Panc1 (cell line): Measurements from ENCODE around the gene GTPBP10.
A peak's percentile ranks its signal among the peaks of the same experiment; 100 is the strongest.

ENCODE experiments used
- POLR2AphosphoS5 ChIP-seq: IDR thresholded peaks from 2 replicates; pipeline ENCODE4 v1.6.1; 2012; ENCODE audit warnings: mild to moderate bottlenecking, low read depth, low read length, moderate library complexity
- SIN3A ChIP-seq: IDR thresholded peaks from 2 replicates; pipeline ENCODE4 v1.6.1; 2012; ENCODE audit warnings: low read depth, mild to moderate bottlenecking, low read length, moderate library complexity, borderline replicate concordance; ENCODE audit not compliant: insufficient read depth
- TCF7L2 ChIP-seq: IDR thresholded peaks from 2 replicates; pipeline ENCODE4 v1.6.1; 2011; ENCODE audit warnings: mild to moderate bottlenecking, low read depth, low read length, inconsistent platforms
- TF ChIP-seq, protein P1 (sequence below): fragments of 450-650 bp; IDR thresholded peaks from 2 replicates; pipeline ENCODE4 v1.5.1; 2017; ENCODE audit warnings: mild to moderate bottlenecking
- TF ChIP-seq, protein P2 (sequence below), 2 experiments: IDR thresholded peaks; 2 replicates each; pipeline ENCODE4 v1.6.1; 2011 to 2012; ENCODE audit warnings: low read depth in 2 of 2, control low read depth in 1 of 2, low read length in 1 of 2, mild to moderate bottlenecking in 1 of 2, moderate library complexity in 1 of 2; ENCODE audit not compliant: insufficient read depth in 1 of 2

GRCh38 chr7:90413185-90413528 is 66.6 kb downstream of the GTPBP10 start:
- TF ChIP-seq, protein P1, sequence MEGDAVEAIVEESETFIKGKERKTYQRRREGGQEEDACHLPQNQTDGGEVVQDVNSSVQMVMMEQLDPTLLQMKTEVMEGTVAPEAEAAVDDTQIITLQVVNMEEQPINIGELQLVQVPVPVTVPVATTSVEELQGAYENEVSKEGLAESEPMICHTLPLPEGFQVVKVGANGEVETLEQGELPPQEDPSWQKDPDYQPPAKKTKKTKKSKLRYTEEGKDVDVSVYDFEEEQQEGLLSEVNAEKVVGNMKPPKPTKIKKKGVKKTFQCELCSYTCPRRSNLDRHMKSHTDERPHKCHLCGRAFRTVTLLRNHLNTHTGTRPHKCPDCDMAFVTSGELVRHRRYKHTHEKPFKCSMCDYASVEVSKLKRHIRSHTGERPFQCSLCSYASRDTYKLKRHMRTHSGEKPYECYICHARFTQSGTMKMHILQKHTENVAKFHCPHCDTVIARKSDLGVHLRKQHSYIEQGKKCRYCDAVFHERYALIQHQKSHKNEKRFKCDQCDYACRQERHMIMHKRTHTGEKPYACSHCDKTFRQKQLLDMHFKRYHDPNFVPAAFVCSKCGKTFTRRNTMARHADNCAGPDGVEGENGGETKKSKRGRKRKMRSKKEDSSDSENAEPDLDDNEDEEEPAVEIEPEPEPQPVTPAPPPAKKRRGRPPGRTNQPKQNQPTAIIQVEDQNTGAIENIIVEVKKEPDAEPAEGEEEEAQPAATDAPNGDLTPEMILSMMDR, result peak; percentile 24
- no peak for TF ChIP-seq POLR2AphosphoS5
- TF ChIP-seq TCF7L2, result no peak
- TF ChIP-seq, protein P2, sequence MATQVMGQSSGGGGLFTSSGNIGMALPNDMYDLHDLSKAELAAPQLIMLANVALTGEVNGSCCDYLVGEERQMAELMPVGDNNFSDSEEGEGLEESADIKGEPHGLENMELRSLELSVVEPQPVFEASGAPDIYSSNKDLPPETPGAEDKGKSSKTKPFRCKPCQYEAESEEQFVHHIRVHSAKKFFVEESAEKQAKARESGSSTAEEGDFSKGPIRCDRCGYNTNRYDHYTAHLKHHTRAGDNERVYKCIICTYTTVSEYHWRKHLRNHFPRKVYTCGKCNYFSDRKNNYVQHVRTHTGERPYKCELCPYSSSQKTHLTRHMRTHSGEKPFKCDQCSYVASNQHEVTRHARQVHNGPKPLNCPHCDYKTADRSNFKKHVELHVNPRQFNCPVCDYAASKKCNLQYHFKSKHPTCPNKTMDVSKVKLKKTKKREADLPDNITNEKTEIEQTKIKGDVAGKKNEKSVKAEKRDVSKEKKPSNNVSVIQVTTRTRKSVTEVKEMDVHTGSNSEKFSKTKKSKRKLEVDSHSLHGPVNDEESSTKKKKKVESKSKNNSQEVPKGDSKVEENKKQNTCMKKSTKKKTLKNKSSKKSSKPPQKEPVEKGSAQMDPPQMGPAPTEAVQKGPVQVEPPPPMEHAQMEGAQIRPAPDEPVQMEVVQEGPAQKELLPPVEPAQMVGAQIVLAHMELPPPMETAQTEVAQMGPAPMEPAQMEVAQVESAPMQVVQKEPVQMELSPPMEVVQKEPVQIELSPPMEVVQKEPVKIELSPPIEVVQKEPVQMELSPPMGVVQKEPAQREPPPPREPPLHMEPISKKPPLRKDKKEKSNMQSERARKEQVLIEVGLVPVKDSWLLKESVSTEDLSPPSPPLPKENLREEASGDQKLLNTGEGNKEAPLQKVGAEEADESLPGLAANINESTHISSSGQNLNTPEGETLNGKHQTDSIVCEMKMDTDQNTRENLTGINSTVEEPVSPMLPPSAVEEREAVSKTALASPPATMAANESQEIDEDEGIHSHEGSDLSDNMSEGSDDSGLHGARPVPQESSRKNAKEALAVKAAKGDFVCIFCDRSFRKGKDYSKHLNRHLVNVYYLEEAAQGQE (IDR thresholded peaks at IDR 0.05; ENCODE audit: insufficient read depth in 1 of 2, low read depth in 2 of 2, low read length in 1 of 2), result no peak
- TF ChIP-seq SIN3A, result no peak
